GM12892 (cell line): ENCODE results near the gene IRAK2.

Source experiments
- POLR2A ChIP-seq: IDR thresholded peaks from 2 replicates; pipeline ENCODE4 v1.6.1; 2011; ENCODE audit warnings: low read depth, low read length, control low read depth
- POLR2AphosphoS5 ChIP-seq: IDR thresholded peaks from 2 replicates; pipeline ENCODE4 v1.6.1; 2011; ENCODE audit warnings: low read depth, low read length, control low read depth
- TAF1 ChIP-seq: IDR thresholded peaks from 2 replicates; pipeline ENCODE4 v1.6.1; 2011; ENCODE audit warnings: low read depth, mild to moderate bottlenecking, control low read depth, low read length, borderline replicate concordance

- TF ChIP-seq POLR2A (no peak), TAF1 (no peak), POLR2AphosphoS5 (no peak)
Measured at GRCh38 chr3:10169000-10169496, 4.3 kb downstream of the IRAK2 start.
